Activated CD4-positive, alpha-beta memory T cell treated with anti-CD3 and anti-CD28 coated beads, Interleukin-2, amount 10 ng/mL, durations not matched to agents 7 days and 5 days (primary cell): ENCODE measurements around the gene CIC. TPM values are rescaled to one million over a fixed set of nuclear protein-coding genes. Genes with fewer than 3 reads are reported as not detected.
"Not testable (repeated sequence)": the region's sequence is repeated elsewhere in the genome, so short reads cannot be mapped to it uniquely, and the experiment has no call there.

Experiments
- CTCF ChIA-PET: fragments of 350-600 bp; sonication (Branson Sonifier 250); formaldehyde crosslinking; loops from one replicate; lab custom pipeline; 2021; ENCODE audit warnings: antibody characterized with exemption, inconsistent platforms; lab: Charles Lee
- POLR2A ChIA-PET: fragments of 350-600 bp; sonication (Branson Sonifier 250); formaldehyde crosslinking; loops from one replicate; lab custom pipeline; 2021; ENCODE audit warnings: antibody characterized with exemption; lab: Charles Lee
- DNase-seq: peaks from one replicate; pipeline ENCODE4 v3.0.0-alpha.2; 2020
- H3K27ac Mint-ChIP-seq: one replicate; pipeline ENCODE4 v1.8.0; 2021; ENCODE audit warnings: mild to moderate bottlenecking, mixed read lengths
- H3K27me3 Mint-ChIP-seq: one replicate; pipeline ENCODE4 v1.8.0; 2021; ENCODE audit warnings: mixed read lengths
- H3K36me3 Mint-ChIP-seq: one replicate; pipeline ENCODE4 v1.8.0; 2021; ENCODE audit warnings: low read depth, mixed read lengths
- H3K4me1 Mint-ChIP-seq: one replicate; pipeline ENCODE4 v1.8.0; 2021; ENCODE audit warnings: mixed read lengths
- H3K4me3 Mint-ChIP-seq: one replicate; pipeline ENCODE4 v1.8.0; 2021; ENCODE audit warnings: mild to moderate bottlenecking, mixed read lengths
- H3K9me3 Mint-ChIP-seq: one replicate; pipeline ENCODE4 v1.8.0; 2021; ENCODE audit warnings: mixed read lengths
- total RNA-seq, 2 experiments: library from RNA; stranded (reverse); gene quantifications; one replicate each; pipeline ENCODE4 v1.2.3, GENCODE V29; 2021

Gene CIC
- total RNA-seq, 2 experiments from 2014 or later: 86.5 to 88.8 TPM

- peak overlapping the region; percentile 80 for H3K4me3 Mint-ChIP-seq
- ChIA-PET POLR2A (interaction anchor here (0.7 to 3.3 kb wide), 6 partner anchors 8 to 53 kb away, joined by 3 to 22 read pairs (median 4); partner anchors contain the start of gene CIC), CTCF (interaction anchor here (0.9 to 2.8 kb wide), 3 partner anchors 7 to 27 kb away, joined by 3 to 11 read pairs (median 4); no protein-coding TSS in a partner anchor)
- H3K4me1 Mint-ChIP-seq: peaks cover 36% of the 10 kb centered on the region
- peaks cover 4% of the 10 kb centered on the region for H3K36me3 Mint-ChIP-seq
- peak overlapping the region; percentile 73 for H3K27ac Mint-ChIP-seq
- DNase-seq: no peak
- H3K9me3 Mint-ChIP-seq: no peaks in the 10 kb centered on the region
- peaks cover 11% of the 10 kb centered on the region for H3K27me3 Mint-ChIP-seq
Measured at GRCh38 chr19:42252365-42253244, 16.4 kb upstream of the CIC start.

- ChIA-PET CTCF (interaction anchor here (1.0 kb wide), 1 partner anchor 8 kb away, joined by 3 read pairs; no protein-coding TSS in a partner anchor), POLR2A (interaction anchor here (1.0 to 3.3 kb wide), 3 partner anchors 9 to 31 kb away, joined by 3 to 22 read pairs (median 5); partner anchors contain the start of gene CIC)
- peaks cover 36% of the 10 kb centered on the region for H3K4me1 Mint-ChIP-seq
Measured at GRCh38 chr19:42253245-42254088, 15.6 kb upstream of the CIC start.

GRCh38 chr19:42254089-42254849, 14.8 kb upstream of the CIC start:
- H3K27me3 Mint-ChIP-seq: peaks cover 11% of the 10 kb centered on the region
- ChIA-PET CTCF (interaction anchor here (1.0 kb wide), 1 partner anchor 9 kb away, joined by 3 read pairs; no protein-coding TSS in a partner anchor), POLR2A (interaction anchor here (1.0 kb wide), 1 partner anchor 9 kb away, joined by 5 read pairs; no protein-coding TSS in a partner anchor)
- peaks cover 4% of the 10 kb centered on the region for H3K36me3 Mint-ChIP-seq
- no peaks in the 10 kb centered on the region for H3K9me3 Mint-ChIP-seq
- H3K4me1 Mint-ChIP-seq: peaks cover 36% of the 10 kb centered on the region
- peak overlapping the region; percentile 71 for H3K27ac Mint-ChIP-seq
- peak overlapping the region; percentile 72 for H3K4me3 Mint-ChIP-seq
- peak; percentile 78 for DNase-seq

More at GRCh38 chr19:42253245-42254088, 15.6 kb upstream of the CIC start:
- DNase-seq: peak; percentile 74
- peaks cover 11% of the 10 kb centered on the region for H3K27me3 Mint-ChIP-seq
- no peaks in the 10 kb centered on the region for H3K9me3 Mint-ChIP-seq
- peak overlapping the region; percentile 80 for H3K4me3 Mint-ChIP-seq
- H3K36me3 Mint-ChIP-seq: peaks cover 4% of the 10 kb centered on the region
- H3K27ac Mint-ChIP-seq: peak overlapping the region; percentile 73

GRCh38 chr19:42254850-42255765, 13.9 kb upstream of the CIC start, which contains the start of gene ERF:
Gene ERF, minus strand, starts transcription at chr19:42255128. Its CDS starts 129 bp downstream, at chr19:42254999.
- Mint-ChIP-seq H3K4me1 (peaks cover 33% of the 10 kb centered on the region), H3K27ac (peak within 1 kb of the TSS; percentile 79), H3K4me3 (peak within 1 kb of the TSS; percentile 72), H3K9me3 (no peaks in the 10 kb centered on the region), H3K36me3 (peaks cover 4% of the 10 kb centered on the region), H3K27me3 (peaks cover 11% of the 10 kb centered on the region)
- ChIA-PET CTCF (interaction anchor here (0.9 to 1.4 kb wide), 3 partner anchors 15 to 147 kb away, joined by 3 to 10 read pairs (median 4); no protein-coding TSS in a partner anchor), POLR2A (interaction anchor here (0.8 to 2.2 kb wide), 8 partner anchors 8 to 25 kb away, joined by 3 to 11 read pairs (median 4); partner anchors contain the start of genes CIC and GSK3A)
- peak; percentile 93 for DNase-seq

DNA sequence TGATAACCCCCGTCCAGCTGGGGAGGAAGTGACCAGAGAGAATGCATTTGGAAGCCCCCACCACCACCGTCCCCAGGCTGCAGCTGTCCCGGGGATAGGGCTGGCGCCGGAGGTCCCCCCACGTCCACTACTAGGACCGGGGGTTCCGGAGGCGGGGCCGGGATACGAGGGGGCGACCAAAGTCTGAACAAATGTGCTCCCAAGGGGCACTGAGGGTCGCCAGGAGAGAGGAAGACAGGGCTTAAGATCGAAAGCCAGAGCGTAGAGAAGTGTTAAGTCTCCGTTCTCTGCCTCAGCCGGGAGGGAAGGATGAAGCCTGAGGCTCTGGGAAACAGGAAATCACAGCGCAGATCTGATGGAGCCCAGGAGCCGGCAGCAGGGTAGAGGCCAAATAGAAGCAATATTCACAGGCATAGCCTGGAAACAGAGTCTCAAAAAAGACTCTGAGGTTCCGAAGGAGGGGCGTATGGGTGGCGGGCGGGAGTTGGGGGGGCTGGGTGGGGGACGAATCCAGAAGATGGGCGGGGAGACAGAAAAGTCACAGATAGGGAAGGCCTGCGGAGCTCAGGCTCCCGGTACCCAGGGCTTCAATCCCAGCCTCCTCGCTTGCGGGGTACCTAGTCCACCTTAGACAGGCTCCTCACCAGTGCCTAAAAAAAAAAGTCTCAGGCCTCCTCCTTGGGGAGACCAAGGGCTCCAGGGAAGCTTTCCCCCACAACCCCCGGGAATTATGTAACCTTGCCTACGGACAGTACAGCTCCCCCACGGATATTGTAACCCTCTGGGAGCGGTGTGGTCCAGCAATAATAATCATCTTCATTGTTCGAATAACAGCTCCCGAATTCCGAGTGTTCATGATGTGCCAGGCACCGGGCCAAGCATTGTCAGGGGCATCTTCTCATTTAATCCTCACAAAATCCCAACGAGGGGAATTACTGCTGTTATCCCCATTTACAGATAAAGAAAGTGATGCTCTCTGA, 13.0 kb upstream of the CIC start:
- Mint-ChIP-seq H3K9me3 (no peaks in the 10 kb centered on the region), H3K4me3 (peak overlapping the region; percentile 72), H3K4me1 (peaks cover 26% of the 10 kb centered on the region), H3K36me3 (peaks cover 4% of the 10 kb centered on the region), H3K27ac (no peak overlapping the region), H3K27me3 (peaks cover 11% of the 10 kb centered on the region)
- ChIA-PET POLR2A (interaction anchor here (0.8 to 2.2 kb wide), 8 partner anchors 9 to 24 kb away, joined by 3 to 11 read pairs (median 4); partner anchors contain the start of genes CIC and GSK3A), CTCF (interaction anchor here (0.9 to 1.4 kb wide), 3 partner anchors 14 to 148 kb away, joined by 3 to 10 read pairs (median 4); no protein-coding TSS in a partner anchor)
- DNase-seq: no peak

GRCh38 chr19:42257842-42258241, 11.2 kb upstream of the CIC start:
- CTCF ChIA-PET: interaction anchor here (0.9 to 1.2 kb wide), 3 partner anchors 9 to 21 kb away, joined by 3 to 7 read pairs (median 5); no protein-coding TSS in a partner anchor
- not testable (repeated sequence) for DNase-seq
- H3K4me1 Mint-ChIP-seq: peaks cover 13% of the 10 kb centered on the region

DNA sequence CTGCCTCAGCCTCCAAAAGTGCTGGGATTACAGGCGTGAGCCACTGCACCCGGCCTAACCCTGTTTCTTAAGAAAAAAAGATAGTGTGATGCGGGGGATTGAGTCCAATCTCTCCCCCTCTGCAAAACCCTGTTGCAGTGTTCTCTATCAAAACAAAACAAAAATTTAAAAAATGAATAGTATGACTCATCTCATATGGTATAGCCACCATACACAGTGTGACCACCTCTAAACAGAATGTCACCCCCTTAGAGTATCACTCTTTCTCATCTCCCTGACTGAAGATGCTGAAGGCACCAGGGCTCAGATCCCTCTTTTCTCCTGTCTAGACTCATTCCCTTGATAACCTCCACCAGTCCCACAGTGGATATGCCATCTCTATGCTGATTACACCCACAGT, 7.3 kb upstream of the CIC start:
- H3K9me3 Mint-ChIP-seq: no peaks in the 10 kb centered on the region
- ChIA-PET CTCF (no interaction called here), POLR2A (interaction anchor here (1.2 kb wide), 1 partner anchor 8 kb away, joined by 3 read pairs; the partner anchor contains the start of gene CIC)
- peaks cover under 1% of the 10 kb centered on the region for H3K4me1 Mint-ChIP-seq
- no peak overlapping the region for H3K27ac Mint-ChIP-seq
- no peaks in the 10 kb centered on the region for H3K36me3 Mint-ChIP-seq
- peaks cover 8% of the 10 kb centered on the region for H3K27me3 Mint-ChIP-seq
- H3K4me3 Mint-ChIP-seq: no peak overlapping the region
- no peak for DNase-seq

More at GRCh38 chr19:42257842-42258241, 11.2 kb upstream of the CIC start:
- H3K4me3 Mint-ChIP-seq, POLR2A ChIA-PET, H3K36me3 Mint-ChIP-seq, H3K9me3 Mint-ChIP-seq, H3K27ac Mint-ChIP-seq: not testable (repeated sequence)
- H3K27me3 Mint-ChIP-seq: peaks cover 16% of the 10 kb centered on the region

DNA sequence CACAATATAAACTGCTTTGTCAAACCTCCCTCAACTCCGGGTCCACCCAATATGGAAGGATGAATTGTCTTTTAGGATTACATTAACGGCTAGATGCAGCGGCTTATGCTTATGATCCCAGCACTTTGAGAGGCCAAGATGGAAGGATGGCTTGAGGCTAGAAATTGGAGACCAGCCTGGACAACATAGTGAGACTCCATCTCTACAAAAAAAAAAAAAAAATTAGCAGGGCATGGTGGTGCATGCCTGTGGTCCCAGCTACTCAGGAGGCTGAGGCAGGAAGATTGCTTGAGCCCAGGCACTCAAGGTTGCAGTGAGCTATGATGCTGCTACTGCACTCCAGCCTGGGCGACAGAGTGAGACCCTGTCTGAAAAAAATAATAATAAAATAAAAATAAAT, 2.9 kb upstream of the CIC start:
- ChIA-PET POLR2A (interaction anchor here (2.7 kb wide), 1 partner anchor 10 kb away, joined by 11 read pairs; the partner anchor contains the start of gene ERF), CTCF (interaction anchor here (1.2 kb wide), 1 partner anchor 8 kb away, joined by 3 read pairs; no protein-coding TSS in a partner anchor)
- Mint-ChIP-seq H3K4me1 (peaks cover 23% of the 10 kb centered on the region), H3K36me3 (peaks cover 11% of the 10 kb centered on the region)
- DNase-seq, H3K27me3 Mint-ChIP-seq, H3K27ac Mint-ChIP-seq, H3K9me3 Mint-ChIP-seq, H3K4me3 Mint-ChIP-seq: not testable (repeated sequence)

DNA sequence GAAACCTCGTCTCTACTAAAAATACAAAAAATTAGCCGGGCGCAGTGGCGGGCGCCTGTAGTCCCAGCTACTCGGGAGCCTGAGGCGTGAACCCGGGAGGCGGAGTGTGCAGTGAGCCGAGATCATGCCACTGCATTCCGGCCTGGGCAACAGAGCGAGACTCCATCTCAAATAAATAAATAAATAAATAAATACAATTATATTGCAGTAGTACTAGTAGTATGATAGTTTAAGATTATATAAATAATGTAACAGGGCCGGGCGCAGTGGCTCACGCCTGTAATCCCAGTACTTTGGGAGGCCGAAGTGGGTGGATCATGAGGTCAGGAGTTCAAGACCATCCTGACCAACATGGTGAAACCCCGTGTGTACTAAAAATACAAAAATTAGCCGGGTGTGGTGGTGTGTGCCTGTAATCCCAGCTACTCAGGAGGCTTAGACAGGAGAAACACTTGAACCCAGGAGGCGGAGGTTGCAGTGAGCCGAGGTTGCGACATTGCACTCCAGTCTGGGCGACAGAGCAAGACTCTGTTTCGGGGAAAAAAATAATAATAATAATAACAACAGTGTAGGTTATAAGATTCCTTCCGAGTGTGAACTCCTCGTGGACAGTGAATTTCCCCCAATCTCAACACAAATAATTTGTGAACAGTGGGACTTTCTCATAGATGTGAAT, 2.0 kb upstream of the CIC start:
- H3K4me1 Mint-ChIP-seq: peaks cover 29% of the 10 kb centered on the region
- H3K4me3 Mint-ChIP-seq, H3K27me3 Mint-ChIP-seq, H3K9me3 Mint-ChIP-seq, DNase-seq: not testable (repeated sequence)
- ChIA-PET CTCF (interaction anchor here (1.0 to 1.4 kb wide), 3 partner anchors 9 to 24 kb away, joined by 3 to 6 read pairs (median 4); partner anchors contain the start of gene GSK3A), POLR2A (interaction anchor here (0.7 to 2.7 kb wide), 6 partner anchors 11 to 47 kb away, joined by 3 to 11 read pairs (median 4); partner anchors contain the start of genes ERF, GSK3A and ZNF526)
- peak overlapping the region; percentile 24 for H3K27ac Mint-ChIP-seq
- H3K36me3 Mint-ChIP-seq: peaks cover 17% of the 10 kb centered on the region
